Liver (tissue), 9 donors: ENCODE results near the gene TXN. TPM values are rescaled to one million over a fixed set of nuclear protein-coding genes. Genes with fewer than 3 reads are reported as not detected.

ENCODE experiments used
- DNase-seq: peaks from one replicate; pipeline ENCODE4 v3.0.0-alpha.2; 2017; ENCODE audit warnings: low spot score
- H3K27ac ChIP-seq, 2 donors: one replicate each; pipeline ENCODE4 v1.7.0; 2013; ENCODE audit warnings: inconsistent platforms in 2 of 2, low read length in 2 of 2, control low read depth in 1 of 2, low read depth in 1 of 2, mild to moderate bottlenecking in 1 of 2
- H3K27me3 ChIP-seq, 4 donors: one replicate each; pipeline versions ENCODE4 v1.6.1 to v1.7.0; 2013; ENCODE audit warnings: low read length in 3 of 4, inconsistent platforms in 1 of 4, mild to moderate bottlenecking in 1 of 4, moderate library complexity in 1 of 4; ENCODE audit not compliant: control insufficient read depth in 4 of 4, insufficient read depth in 4 of 4
- H3K36me3 ChIP-seq, 4 donors: one replicate each; pipeline versions ENCODE4 v1.6.1 to v1.7.0; 2013; ENCODE audit warnings: low read length in 3 of 4, mild to moderate bottlenecking in 3 of 4, low read depth in 1 of 4, moderate library complexity in 1 of 4; ENCODE audit not compliant: control insufficient read depth in 4 of 4, insufficient read depth in 3 of 4
- H3K4me1 ChIP-seq, 4 donors: one replicate each; pipeline versions ENCODE4 v1.6.1 to v1.7.0; 2013; ENCODE audit warnings: low read length in 3 of 4, mild to moderate bottlenecking in 3 of 4, moderate library complexity in 1 of 4; ENCODE audit not compliant: control insufficient read depth in 4 of 4, insufficient read depth in 4 of 4
- H3K4me3 ChIP-seq, 3 donors: one replicate each; pipeline versions ENCODE4 v1.6.1 to v1.7.0; 2013; ENCODE audit warnings: low read length in 3 of 3, control low read depth in 1 of 3, low read depth in 1 of 3, mild to moderate bottlenecking in 1 of 3
- H3K9ac ChIP-seq, 2 donors: one replicate each; pipeline ENCODE4 v1.7.0; 2013; ENCODE audit warnings: low read length in 2 of 2, mild to moderate bottlenecking in 2 of 2, moderate library complexity in 2 of 2, control low read depth in 1 of 2, low read depth in 1 of 2
- H3K9me3 ChIP-seq, 4 donors: one replicate each; pipeline versions ENCODE4 v1.6.1 to v1.7.0; 2013; ENCODE audit warnings: low read length in 3 of 4; ENCODE audit not compliant: control insufficient read depth in 4 of 4
- EGR1 ChIP-seq, 2 donors: IDR thresholded peaks; 2 replicates each; pipeline ENCODE4 v1.6.1; 2016 to 2018; ENCODE audit warnings: antibody characterized with exemption in 2 of 2, low read depth in 2 of 2
- FOXA1 ChIP-seq: IDR thresholded peaks from 2 replicates; pipeline ENCODE4 v1.6.1; 2016; ENCODE audit warnings: antibody characterized with exemption
- FOXA2 ChIP-seq: IDR thresholded peaks from 2 replicates; pipeline ENCODE4 v1.6.1; 2016; ENCODE audit warnings: antibody characterized with exemption
- GABPA ChIP-seq, 2 donors: IDR thresholded peaks in 1 of 2; conservative IDR thresholded peaks in 1 of 2; 2 replicates each; pipeline ENCODE4 v1.6.1; 2016; ENCODE audit warnings: antibody characterized with exemption in 2 of 2, mild to moderate bottlenecking in 1 of 2, moderate library complexity in 1 of 2
- HNF4A ChIP-seq, 2 donors: conservative IDR thresholded peaks; 2 replicates each; pipeline ENCODE4 v1.6.1; 2016; ENCODE audit warnings: antibody characterized with exemption in 2 of 2, mild to moderate bottlenecking in 2 of 2
- HNF4G ChIP-seq: IDR thresholded peaks from 2 replicates; pipeline ENCODE4 v1.6.1; 2016; ENCODE audit warnings: antibody characterized with exemption
- JUND ChIP-seq, 2 donors: IDR thresholded peaks; 2 replicates each; pipeline ENCODE4 v1.6.1; 2016; ENCODE audit warnings: antibody characterized with exemption in 2 of 2
- NR2F2 ChIP-seq: IDR thresholded peaks from 2 replicates; pipeline ENCODE4 v1.6.1; 2016; ENCODE audit warnings: antibody characterized with exemption
- RAD21 ChIP-seq, 2 donors: IDR thresholded peaks; 2 replicates each; pipeline ENCODE4 v1.6.1; 2016; ENCODE audit warnings: antibody characterized with exemption in 2 of 2, mild to moderate bottlenecking in 2 of 2
- RXRA ChIP-seq, 2 donors: IDR thresholded peaks; 2 replicates each; pipeline ENCODE4 v1.6.1; 2017 to 2018; ENCODE audit warnings: antibody characterized with exemption in 2 of 2, mild to moderate bottlenecking in 1 of 2
- SP1 ChIP-seq: IDR thresholded peaks from 2 replicates; pipeline ENCODE4 v1.6.1; 2018; ENCODE audit warnings: antibody characterized with exemption, mild to moderate bottlenecking
- TAF1 ChIP-seq: conservative IDR thresholded peaks from 2 replicates; pipeline ENCODE4 v1.6.1; 2016; ENCODE audit warnings: antibody characterized with exemption, mild to moderate bottlenecking
- YY1 ChIP-seq: IDR thresholded peaks from 2 replicates; pipeline ENCODE4 v1.6.1; 2016; ENCODE audit warnings: antibody characterized with exemption, mild to moderate bottlenecking
- WGBS: extraction: QIAGEN DNeasy Blood & Tissue Kit; methylation state at CpG from one replicate; pipeline ENCODE4 v1.1.7; 2013; 5-methylcytosine and 5-hydroxymethylcytosine counted together
- polyA plus RNA-seq, 2 donors: library from polyadenylated mRNA; stranded (reverse) in 1 of 2; unstranded in 1 of 2; fragments of 200-250 nt in 1 of 2; fragments of >200 nt in 1 of 2; fragmentation: Nextera tagmentation in 1 of 2; extraction: Ambion mirVana in 1 of 2; gene quantifications; one replicate each; pipeline versions ENCODE4 v1.2.1 to v1.2.3, GENCODE V29; 2013 to 2015
- total RNA-seq, 2 donors: library from RNA; depleted of rRNA; stranded (reverse); fragments of >200 nt; gene quantifications; one replicate each; pipeline ENCODE4 v1.2.3, GENCODE V29; 2014
- TF ChIP-seq, protein P1 (sequence below): IDR thresholded peaks from 2 replicates; pipeline ENCODE4 v1.6.1; 2016; ENCODE audit warnings: antibody characterized with exemption
- TF ChIP-seq, protein P2 (sequence below): fragments of 150-350 bp; IDR thresholded peaks from 2 replicates; pipeline ENCODE4 v1.5.1; 2017; ENCODE audit warnings: improper control_type of control experiment, low read depth, low read length; ENCODE audit not compliant: missing input control
- TF ChIP-seq, protein P3 (sequence below): IDR thresholded peaks from 2 replicates; pipeline ENCODE4 v1.6.1; 2016; ENCODE audit warnings: antibody characterized with exemption
- TF ChIP-seq, protein P4 (sequence below): IDR thresholded peaks from 2 replicates; pipeline ENCODE4 v1.6.1; 2016; ENCODE audit warnings: antibody characterized with exemption
- TF ChIP-seq, protein P5 (sequence below): IDR thresholded peaks from 2 replicates; pipeline ENCODE4 v1.6.1; 2016; ENCODE audit warnings: antibody characterized with exemption, mild to moderate bottlenecking
- donor health status: healthy.
- donor health status: healthy.
- donor health status: healthy.
- donor health status: healthy.
- donor health status: healthy.

TXN gene
- total and polyA plus RNA-seq, 4 donors, result 65.4 to 400 (median 147) TPM

DNA sequence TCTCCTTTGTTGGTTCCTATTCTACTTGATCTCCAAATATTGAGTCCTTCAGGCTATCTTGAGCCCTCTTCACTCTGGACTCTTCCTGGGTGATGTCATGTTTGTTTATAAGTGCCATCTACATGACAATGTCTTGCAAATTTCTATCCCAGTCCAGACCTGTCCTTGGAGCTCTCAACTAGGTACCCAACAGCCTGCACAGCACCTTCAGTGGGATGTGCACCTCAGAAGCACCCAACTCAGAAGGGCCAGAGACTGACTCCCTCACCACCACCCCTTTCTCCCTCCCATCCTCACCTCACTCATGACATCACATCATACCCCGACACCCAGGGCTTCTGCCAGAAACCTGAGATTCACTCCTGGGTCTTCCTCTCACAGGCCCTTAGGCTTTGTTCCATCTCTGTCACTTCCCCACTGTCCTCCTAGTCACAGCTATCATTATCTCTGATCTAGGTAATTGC lies 14.4 kb downstream of the TXN start:
- WGBS, result 97% methylated on average over 1 of the region's 1 CpG
- Histone ChIP-seq H3K27ac (no peak overlapping the region), H3K9me3 (no peaks in the 10 kb centered on the region), H3K4me1 (peaks cover 0 to 5% (median 4%) of the 10 kb centered on the region in 4 donors), H3K4me3 (no peak overlapping the region), H3K9ac (no peak overlapping the region), H3K36me3 (peaks cover 0 to 13% (median 7%) of the 10 kb centered on the region in 4 donors), H3K27me3 (no peaks in the 10 kb centered on the region)
- no peak for DNase-seq
- TF ChIP-seq SP1 (no peak), NR2F2 (no peak), FOXA1 (no peak), FOXA2 (no peak), TAF1 (no peak), YY1 (no peak), HNF4G (no peak), HNF4A (conservative IDR thresholded peaks at IDR 0.05) (no peak), JUND (IDR thresholded peaks at IDR 0.05) (no peak), RXRA (IDR thresholded peaks at IDR 0.05) (no peak), EGR1 (IDR thresholded peaks at IDR 0.05; ENCODE audit: low read depth in 2 of 2) (no peak), RAD21 (IDR thresholded peaks at IDR 0.05) (no peak), GABPA (IDR thresholded peaks at IDR 0.05 in 1 of 2, conservative IDR thresholded peaks at IDR 0.05 in 1 of 2) (no peak)
- TF ChIP-seq, protein P1, sequence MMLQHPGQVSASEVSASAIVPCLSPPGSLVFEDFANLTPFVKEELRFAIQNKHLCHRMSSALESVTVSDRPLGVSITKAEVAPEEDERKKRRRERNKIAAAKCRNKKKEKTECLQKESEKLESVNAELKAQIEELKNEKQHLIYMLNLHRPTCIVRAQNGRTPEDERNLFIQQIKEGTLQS, result no peak
- TF ChIP-seq, protein P2, sequence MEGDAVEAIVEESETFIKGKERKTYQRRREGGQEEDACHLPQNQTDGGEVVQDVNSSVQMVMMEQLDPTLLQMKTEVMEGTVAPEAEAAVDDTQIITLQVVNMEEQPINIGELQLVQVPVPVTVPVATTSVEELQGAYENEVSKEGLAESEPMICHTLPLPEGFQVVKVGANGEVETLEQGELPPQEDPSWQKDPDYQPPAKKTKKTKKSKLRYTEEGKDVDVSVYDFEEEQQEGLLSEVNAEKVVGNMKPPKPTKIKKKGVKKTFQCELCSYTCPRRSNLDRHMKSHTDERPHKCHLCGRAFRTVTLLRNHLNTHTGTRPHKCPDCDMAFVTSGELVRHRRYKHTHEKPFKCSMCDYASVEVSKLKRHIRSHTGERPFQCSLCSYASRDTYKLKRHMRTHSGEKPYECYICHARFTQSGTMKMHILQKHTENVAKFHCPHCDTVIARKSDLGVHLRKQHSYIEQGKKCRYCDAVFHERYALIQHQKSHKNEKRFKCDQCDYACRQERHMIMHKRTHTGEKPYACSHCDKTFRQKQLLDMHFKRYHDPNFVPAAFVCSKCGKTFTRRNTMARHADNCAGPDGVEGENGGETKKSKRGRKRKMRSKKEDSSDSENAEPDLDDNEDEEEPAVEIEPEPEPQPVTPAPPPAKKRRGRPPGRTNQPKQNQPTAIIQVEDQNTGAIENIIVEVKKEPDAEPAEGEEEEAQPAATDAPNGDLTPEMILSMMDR, result no peak
- TF ChIP-seq, protein P3, sequence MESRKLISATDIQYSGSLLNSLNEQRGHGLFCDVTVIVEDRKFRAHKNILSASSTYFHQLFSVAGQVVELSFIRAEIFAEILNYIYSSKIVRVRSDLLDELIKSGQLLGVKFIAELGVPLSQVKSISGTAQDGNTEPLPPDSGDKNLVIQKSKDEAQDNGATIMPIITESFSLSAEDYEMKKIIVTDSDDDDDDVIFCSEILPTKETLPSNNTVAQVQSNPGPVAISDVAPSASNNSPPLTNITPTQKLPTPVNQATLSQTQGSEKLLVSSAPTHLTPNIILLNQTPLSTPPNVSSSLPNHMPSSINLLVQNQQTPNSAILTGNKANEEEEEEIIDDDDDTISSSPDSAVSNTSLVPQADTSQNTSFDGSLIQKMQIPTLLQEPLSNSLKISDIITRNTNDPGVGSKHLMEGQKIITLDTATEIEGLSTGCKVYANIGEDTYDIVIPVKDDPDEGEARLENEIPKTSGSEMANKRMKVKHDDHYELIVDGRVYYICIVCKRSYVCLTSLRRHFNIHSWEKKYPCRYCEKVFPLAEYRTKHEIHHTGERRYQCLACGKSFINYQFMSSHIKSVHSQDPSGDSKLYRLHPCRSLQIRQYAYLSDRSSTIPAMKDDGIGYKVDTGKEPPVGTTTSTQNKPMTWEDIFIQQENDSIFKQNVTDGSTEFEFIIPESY, result no peak
- TF ChIP-seq, protein P4, sequence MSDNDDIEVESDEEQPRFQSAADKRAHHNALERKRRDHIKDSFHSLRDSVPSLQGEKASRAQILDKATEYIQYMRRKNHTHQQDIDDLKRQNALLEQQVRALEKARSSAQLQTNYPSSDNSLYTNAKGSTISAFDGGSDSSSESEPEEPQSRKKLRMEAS, result no peak
- TF ChIP-seq, protein P5, sequence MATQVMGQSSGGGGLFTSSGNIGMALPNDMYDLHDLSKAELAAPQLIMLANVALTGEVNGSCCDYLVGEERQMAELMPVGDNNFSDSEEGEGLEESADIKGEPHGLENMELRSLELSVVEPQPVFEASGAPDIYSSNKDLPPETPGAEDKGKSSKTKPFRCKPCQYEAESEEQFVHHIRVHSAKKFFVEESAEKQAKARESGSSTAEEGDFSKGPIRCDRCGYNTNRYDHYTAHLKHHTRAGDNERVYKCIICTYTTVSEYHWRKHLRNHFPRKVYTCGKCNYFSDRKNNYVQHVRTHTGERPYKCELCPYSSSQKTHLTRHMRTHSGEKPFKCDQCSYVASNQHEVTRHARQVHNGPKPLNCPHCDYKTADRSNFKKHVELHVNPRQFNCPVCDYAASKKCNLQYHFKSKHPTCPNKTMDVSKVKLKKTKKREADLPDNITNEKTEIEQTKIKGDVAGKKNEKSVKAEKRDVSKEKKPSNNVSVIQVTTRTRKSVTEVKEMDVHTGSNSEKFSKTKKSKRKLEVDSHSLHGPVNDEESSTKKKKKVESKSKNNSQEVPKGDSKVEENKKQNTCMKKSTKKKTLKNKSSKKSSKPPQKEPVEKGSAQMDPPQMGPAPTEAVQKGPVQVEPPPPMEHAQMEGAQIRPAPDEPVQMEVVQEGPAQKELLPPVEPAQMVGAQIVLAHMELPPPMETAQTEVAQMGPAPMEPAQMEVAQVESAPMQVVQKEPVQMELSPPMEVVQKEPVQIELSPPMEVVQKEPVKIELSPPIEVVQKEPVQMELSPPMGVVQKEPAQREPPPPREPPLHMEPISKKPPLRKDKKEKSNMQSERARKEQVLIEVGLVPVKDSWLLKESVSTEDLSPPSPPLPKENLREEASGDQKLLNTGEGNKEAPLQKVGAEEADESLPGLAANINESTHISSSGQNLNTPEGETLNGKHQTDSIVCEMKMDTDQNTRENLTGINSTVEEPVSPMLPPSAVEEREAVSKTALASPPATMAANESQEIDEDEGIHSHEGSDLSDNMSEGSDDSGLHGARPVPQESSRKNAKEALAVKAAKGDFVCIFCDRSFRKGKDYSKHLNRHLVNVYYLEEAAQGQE, result no peak
